Activated B cell treated with CpG ODN at 0.5 μM for 24 hours (primary cell): Measurements from ENCODE around the gene SPART. TPM values are rescaled to one million over a fixed set of nuclear protein-coding genes. Genes with fewer than 3 reads are reported as not detected.
A peak's percentile ranks its signal among the peaks of the same experiment; 100 is the strongest.

Experiments used
- ATAC-seq: fragments of 200-7000 bp; cut with Tn5 transposase; one replicate; pipeline ENCODE4 v1.10.0; 2021; ENCODE audit warnings: low read depth, mild to moderate bottlenecking, moderate library complexity
- CTCF ChIA-PET: fragments of 350-600 bp; sonication (Branson Sonifier 250); formaldehyde crosslinking; loops from one replicate; lab custom pipeline; 2021; ENCODE audit warnings: antibody characterized with exemption; lab: Charles Lee
- POLR2A ChIA-PET: fragments of 350-600 bp; sonication (Branson Sonifier 250); formaldehyde crosslinking; loops from one replicate; lab custom pipeline; 2021; ENCODE audit warnings: antibody characterized with exemption; lab: Charles Lee
- DNase-seq: peaks from one replicate; pipeline ENCODE4 v3.0.0; 2022
- H3K27ac Mint-ChIP-seq: one replicate; pipeline ENCODE4 v1.8.0; 2020; ENCODE audit warnings: mixed read lengths
- H3K27me3 Mint-ChIP-seq: one replicate; pipeline ENCODE4 v1.8.0; 2021; ENCODE audit warnings: mixed read lengths
- H3K36me3 Mint-ChIP-seq: one replicate; pipeline ENCODE4 v1.8.0; 2021; ENCODE audit warnings: low read depth, mixed read lengths
- H3K4me1 Mint-ChIP-seq: one replicate; pipeline ENCODE4 v1.8.0; 2021; ENCODE audit warnings: mixed read lengths
- H3K4me3 Mint-ChIP-seq: one replicate; pipeline ENCODE4 v1.8.0; 2020; ENCODE audit warnings: mild to moderate bottlenecking, mixed read lengths
- H3K9me3 Mint-ChIP-seq: one replicate; pipeline ENCODE4 v1.8.0; 2020; ENCODE audit warnings: mixed read lengths
- CTCF ChIP-seq: fragments of 200-600 bp; IDR thresholded peaks from one replicate; pipeline ENCODE4 v1.8.0; 2022; ENCODE audit warnings: antibody characterized with exemption, mild to moderate bottlenecking
- intact Hi-C: fragments of 100-400 bp; cut with micrococcal nuclease; formaldehyde crosslinking; loops from one replicate; pipeline ENCODE4 v1.15.1; 2024
- total RNA-seq: library from RNA; stranded (reverse); gene quantifications from 2 replicates; pipeline ENCODE4 v1.2.3, GENCODE V29; 2022

Gene SPART
- total RNA-seq, 1 donor from 2014 or later: 19.8 TPM

GRCh38 chr13:36345438-36346221, 564 bp downstream of the SPART start:
- H3K4me3 Mint-ChIP-seq: peak overlapping the region; percentile 92
- ChIA-PET CTCF (interaction anchor here (0.7 to 2.2 kb wide), 2 partner anchors 50 to 390 kb away, joined by 3 to 22 read pairs; no protein-coding TSS in a partner anchor), POLR2A (interaction anchor here (1.3 kb wide), 1 partner anchor 655 kb away, joined by 8 read pairs; the partner anchor contains the start of gene EXOSC8)
- H3K27me3 Mint-ChIP-seq: peaks cover 10% of the 10 kb centered on the region
- TF ChIP-seq CTCF: no peak
- peaks cover 26% of the 10 kb centered on the region for H3K4me1 Mint-ChIP-seq
- H3K9me3 Mint-ChIP-seq: no peaks in the 10 kb centered on the region
- peak overlapping the region; percentile 90 for H3K27ac Mint-ChIP-seq
- DNase-seq: peak; percentile 26
- peaks cover 4% of the 10 kb centered on the region for H3K36me3 Mint-ChIP-seq
- peak; percentile 26 for ATAC-seq
- intact Hi-C loops: loop anchor here (1.0 to 5.0 kb wide), 8 partner anchors 48 to 714 kb away; partner anchors contain the start of genes ALG5, CCDC169, RFXAP and SUPT20H

GRCh38 chr13:36344886-36345437, 1.2 kb downstream of the SPART start:
- ATAC-seq (no peak), DNase-seq (no peak)
- POLR2A ChIA-PET: no interaction called here
- peak overlapping the region; percentile 90 for H3K27ac Mint-ChIP-seq
- peaks cover 26% of the 10 kb centered on the region for H3K4me1 Mint-ChIP-seq
- TF ChIP-seq CTCF: no peak
- no peaks in the 10 kb centered on the region for H3K9me3 Mint-ChIP-seq
- H3K4me3 Mint-ChIP-seq: peak overlapping the region; percentile 92
- CTCF ChIA-PET: interaction anchor here (1.1 to 2.2 kb wide), 2 partner anchors 391 to 392 kb away, joined by 3 to 22 read pairs; no protein-coding TSS in a partner anchor
- peaks cover 4% of the 10 kb centered on the region for H3K36me3 Mint-ChIP-seq
- peaks cover 10% of the 10 kb centered on the region for H3K27me3 Mint-ChIP-seq
- intact Hi-C loops: loop anchor here (1.0 to 5.0 kb wide), 3 partner anchors 474 to 654 kb away; partner anchors contain the start of genes ALG5 and RFXAP

GRCh38 chr13:36344173-36344572, 2.0 kb downstream of the SPART start:
- H3K4me3 Mint-ChIP-seq: no peak overlapping the region
- DNase-seq: no peak
- H3K9me3 Mint-ChIP-seq: no peaks in the 10 kb centered on the region
- no peak overlapping the region for H3K27ac Mint-ChIP-seq
- intact Hi-C loops: no loop called here
- POLR2A ChIA-PET: no interaction called here
- peaks cover 4% of the 10 kb centered on the region for H3K36me3 Mint-ChIP-seq
- H3K4me1 Mint-ChIP-seq: peaks cover 26% of the 10 kb centered on the region
- CTCF ChIA-PET: interaction anchor here (1.1 kb wide), 1 partner anchor 393 kb away, joined by 3 read pairs; no protein-coding TSS in a partner anchor
- peaks cover 8% of the 10 kb centered on the region for H3K27me3 Mint-ChIP-seq
- no peak for ATAC-seq
- TF ChIP-seq CTCF: no peak

GRCh38 chr13:36343766-36344165, 2.4 kb downstream of the SPART start:
- no peak for TF ChIP-seq CTCF
- ATAC-seq (no peak), DNase-seq (no peak)
- Mint-ChIP-seq H3K4me3 (no peak overlapping the region), H3K27me3 (peaks cover 8% of the 10 kb centered on the region), H3K4me1 (peaks cover 26% of the 10 kb centered on the region), H3K36me3 (peaks cover 4% of the 10 kb centered on the region), H3K9me3 (no peaks in the 10 kb centered on the region), H3K27ac (no peak overlapping the region)
- POLR2A ChIA-PET: no interaction called here
- CTCF ChIA-PET: interaction anchor here (1.1 kb wide), 1 partner anchor 393 kb away, joined by 3 read pairs; no protein-coding TSS in a partner anchor
- intact Hi-C loops: no loop called here

- ATAC-seq: no peak
- intact Hi-C loops: no loop called here
- Mint-ChIP-seq H3K27ac (no peak overlapping the region), H3K9me3 (no peaks in the 10 kb centered on the region), H3K4me1 (peaks cover 26% of the 10 kb centered on the region), H3K4me3 (no peak overlapping the region), H3K36me3 (peaks cover 4% of the 10 kb centered on the region), H3K27me3 (peaks cover 8% of the 10 kb centered on the region)
- CTCF ChIA-PET: no interaction called here
- DNase-seq: no peak
- POLR2A ChIA-PET: no interaction called here
- TF ChIP-seq CTCF: no peak
Measured at GRCh38 chr13:36342715-36343114, 3.5 kb downstream of the SPART start.
